K562 (cell line): ENCODE data around the gene CD46. TPM values are rescaled to one million over a fixed set of nuclear protein-coding genes. Genes with fewer than 3 reads are reported as not detected.
A peak's percentile ranks its signal among the peaks of the same experiment; 100 is the strongest.

Experiments used
- ATAC-seq: fragments of 200-7000 bp; cut with Tn5 transposase; 3 replicates; pipeline ENCODE4 v1.9.1; 2020; ENCODE audit warnings: moderate library complexity
- BruUV-seq: library from RNA; stranded (reverse); fragments of 400-500 nt; replicated peaks from 2 replicates; lab custom pipeline; 2021; lab: Mats Ljungman, UMichigan
- CTCF ChIA-PET: fragments of 300-600 bp; formaldehyde crosslinking; extraction: SDS; loops from one replicate; lab custom pipeline; 2021; ENCODE audit warnings: low intra/inter-chr PET ratio; lab: Yijun Ruan, JAX
- POLR2A ChIA-PET: fragments of 300-600, 350-650 bp; sonication (Branson Sonifier 250); formaldehyde crosslinking; extraction: SDS; loops from one replicate; lab custom pipeline; 2021; ENCODE audit warnings: antibody characterized with exemption, inconsistent platforms; lab: Yijun Ruan, JAX
- DNase-seq, 4 experiments: peaks; one replicate each; pipeline versions ENCODE4 v3.0.0 to v3.0.0-alpha.2; 2011 to 2018; ENCODE audit warnings: low spot score in 3 of 4, mixed read lengths in 3 of 4; ENCODE audit errors: extremely low read depth in 1 of 4
- FAIRE-seq: peaks from 2 replicates; lab custom pipeline; 2011; peaks lifted over from hg19 to GRCh38; lab: Jason Lieb, UNC
- H2AFZ ChIP-seq: 2 replicates; pipeline ENCODE4 v1.6.0; 2011; ENCODE audit warnings: low read depth, low read length, control low read depth, inconsistent platforms
- H3K27ac ChIP-seq: fragments of 200-600 bp; 3 replicates; pipeline ENCODE4 v1.8.0; 2011; ENCODE audit warnings: low read depth, mild to moderate bottlenecking, control low read depth, inconsistent platforms, low read length, moderate library complexity, mixed read lengths; ENCODE audit errors: extremely low read depth
- H3K27me3 ChIP-seq, 2 experiments: fragments of 300-600 bp in 1 of 2; 2 replicates in 1 of 2; 3 replicates in 1 of 2; pipeline versions ENCODE4 v1.6.0 to v1.8.0; 2011; ENCODE audit warnings: inconsistent platforms in 2 of 2, low read length in 2 of 2, mild to moderate bottlenecking in 1 of 2, mixed read lengths in 1 of 2, moderate library complexity in 1 of 2; ENCODE audit not compliant: control insufficient read depth in 2 of 2, insufficient read depth in 2 of 2
- H3K36me3 ChIP-seq: fragments of 300-600 bp; 3 replicates; pipeline ENCODE4 v1.8.0; 2011; ENCODE audit warnings: mild to moderate bottlenecking, low read length, inconsistent platforms; ENCODE audit not compliant: control insufficient read depth, insufficient read depth
- H3K4me1 ChIP-seq, 2 experiments: fragments of 200-600 bp in 1 of 2; replicated peaks in 1 of 2; 2 replicates in 1 of 2; 3 replicates in 1 of 2; pipeline versions ENCODE4 v1.5.1 to v1.8.0; 2011; ENCODE audit warnings: inconsistent platforms in 2 of 2, low read length in 2 of 2, mild to moderate bottlenecking in 1 of 2, mixed read lengths in 1 of 2, moderate library complexity in 1 of 2; ENCODE audit not compliant: control insufficient read depth in 2 of 2, insufficient read depth in 2 of 2
- H3K4me2 ChIP-seq: 2 replicates; pipeline ENCODE4 v1.6.1; 2011; ENCODE audit warnings: low read length, control low read depth, inconsistent platforms, mixed read lengths; ENCODE audit not compliant: insufficient read depth
- H3K4me3 ChIP-seq: fragments of 200-600 bp; sonication (generic), shearing (Covaris generic); 2 replicates; pipeline ENCODE4 v1.5.1; 2016; ENCODE audit warnings: control low read depth, inconsistent platforms
- H3K79me2 ChIP-seq: fragments of 200-600 bp; 3 replicates; pipeline ENCODE4 v1.8.0; 2011; ENCODE audit warnings: low read length, inconsistent platforms; ENCODE audit not compliant: control insufficient read depth, insufficient read depth
- H3K9ac ChIP-seq, 2 experiments: 2 replicates each; pipeline versions ENCODE4 v1.6.0 to v1.6.1; 2011; ENCODE audit warnings: low read depth in 2 of 2, low read length in 2 of 2, control low read depth in 1 of 2, inconsistent platforms in 1 of 2, mild to moderate bottlenecking in 1 of 2, mixed read lengths in 1 of 2; ENCODE audit not compliant: insufficient read depth in 1 of 2
- H3K9me1 ChIP-seq: one replicate; pipeline ENCODE4 v1.6.0; 2011; ENCODE audit warnings: inconsistent platforms, mild to moderate bottlenecking, low read length, moderate library complexity; ENCODE audit not compliant: control insufficient read depth, insufficient read depth
- H3K9me3 ChIP-seq: replicated peaks from 2 replicates; pipeline ENCODE4 v1.5.1; 2011; ENCODE audit warnings: low read depth, low read length, inconsistent platforms; ENCODE audit not compliant: control insufficient read depth, insufficient read depth
- H4K20me1 ChIP-seq: replicated peaks from 2 replicates; pipeline ENCODE4 v1.6.1; 2011; ENCODE audit warnings: low read length, inconsistent platforms, mixed read lengths; ENCODE audit not compliant: control insufficient read depth, insufficient read depth
- EP400 ChIP-seq: fragments of 450-650 bp; IDR thresholded peaks from 2 replicates; pipeline ENCODE4 v1.6.1; 2017; ENCODE audit warnings: antibody characterized with exemption, mild to moderate bottlenecking, moderate library complexity
- STAG1 ChIP-seq: sonication (generic); formaldehyde crosslinking; IDR thresholded peaks from 2 replicates; pipeline ENCODE4 v1.5.0; 2020; ENCODE audit warnings: missing genetic modification reagents, borderline replicate concordance
- YY1 ChIP-seq, 3 experiments: IDR thresholded peaks; 2 replicates each; pipeline ENCODE4 v1.6.1; 2011; ENCODE audit warnings: low read length in 2 of 3, mild to moderate bottlenecking in 2 of 3, moderate library complexity in 2 of 3, borderline replicate concordance in 1 of 3, control low read depth in 1 of 3, low read depth in 1 of 3; ENCODE audit not compliant: insufficient read depth in 3 of 3, insufficient replicate concordance in 2 of 3, control insufficient read depth in 1 of 3, insufficient read length in 1 of 3; ENCODE audit errors: extremely low read depth in 1 of 3
- ZBED1 ChIP-seq: IDR thresholded peaks from 2 replicates; pipeline ENCODE4 v1.6.1; 2014
- WGBS: fragments of 100-300 bp; shearing (Covaris generic); methylation state at CpG from one replicate; pipeline ENCODE4 v1.1.6; 2016; ENCODE audit warnings: low coverage, mixed read lengths; ENCODE audit not compliant: insufficient coverage; ENCODE audit errors: missing lambda C conversion rate; 5-methylcytosine and 5-hydroxymethylcytosine counted together
- in situ Hi-C: fragments of 300-500 bp; cut with MboI; formaldehyde crosslinking; loops from 4 replicates; pipeline ENCODE4 v1.15.0; 2018; ENCODE audit warnings: inconsistent platforms, mixed read lengths
- intact Hi-C: fragments of 100-400 bp; cut with micrococcal nuclease; formaldehyde crosslinking; loops from 2 replicates; pipeline ENCODE4 v1.14.2; 2022
- polyA plus RNA-seq, 8 experiments: library from polyadenylated mRNA; depleted of rRNA in 4 of 8; stranded (reverse) in 5 of 8; unstranded in 3 of 8; fragments of >200 nt; fragmentation: Nextera tagmentation in 2 of 8; fragmentation: Illumina TruSeq in 1 of 8; extraction: Ambion mirVana in 2 of 8; extraction: Trizol in 1 of 8; gene quantifications; 2 replicates each; pipeline versions ENCODE4 v1.2.1 to v1.2.3, GENCODE V29; 2011 to 2014; ENCODE audit warnings: inconsistent platforms in 1 of 8, missing spikeins in 1 of 8
- total RNA-seq, 7 experiments: library from RNA; depleted of rRNA in 6 of 7; stranded (reverse); fragments of >200 nt in 6 of 7; fragmentation: Illumina TruSeq in 2 of 7; extraction: Trizol in 2 of 7; gene quantifications; 2 replicates each; pipeline versions ENCODE4 v1.2.1 to v1.2.3, GENCODE V29; 2011 to 2021; ENCODE audit warnings: low replicate concordance in 1 of 7

Gene CD46
- total and polyA plus RNA-seq, 9 of the 15 experiments (the other 6 are each of a cell fraction or from before 2014, with no cell fraction given), result 87.9 to 374 (median 156) TPM

DNA sequence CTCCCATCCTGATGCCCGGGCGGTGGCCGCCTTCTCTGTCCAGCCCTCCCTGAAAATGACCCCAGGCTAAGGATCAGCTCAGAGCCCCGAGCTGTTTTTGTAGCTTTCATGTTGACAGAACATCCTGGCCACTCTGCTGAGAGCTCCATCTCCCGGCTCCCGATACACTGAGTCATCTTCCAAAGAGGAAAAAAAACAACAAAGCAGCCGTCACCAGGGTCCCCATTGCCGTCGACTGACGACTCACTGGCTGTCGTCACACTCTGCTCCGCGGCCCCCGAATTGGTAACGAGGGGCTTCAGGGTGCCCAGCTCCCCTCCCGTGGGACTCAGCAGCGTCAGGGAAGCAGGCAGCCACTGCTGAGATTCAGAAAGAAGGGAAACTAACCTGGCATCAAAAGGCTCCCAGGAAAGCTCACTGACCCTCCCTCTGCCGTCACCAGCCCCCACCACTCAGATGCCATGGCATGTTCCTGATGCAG, 67.2 kb downstream of the CD46 start:
- CTCF ChIA-PET, result no interaction called here
- FAIRE-seq, result no peak
- intact Hi-C loops (no loop called here), in situ Hi-C loops (no loop called here)
- Histone ChIP-seq H4K20me1 (no peaks in the 10 kb centered on the region), H3K36me3 (peaks cover 6% of the 10 kb centered on the region; the same call in 1 of the 3 replicates), H3K9me1 (peaks cover 2% of the 10 kb centered on the region), H2AFZ (no peak overlapping the region), H3K79me2 (peaks cover 2% of the 10 kb centered on the region; the same call in 1 of the 3 replicates), H3K4me3 (no peak overlapping the region), H3K4me1 (peaks cover 42 to 62% of the 10 kb centered on the region in 2 experiments), H3K9ac (peak overlapping the region; percentile 3 to 58; a peak in 1 of 4 replicates), H3K27ac (peak overlapping the region; percentile 75), H3K9me3 (no peaks in the 10 kb centered on the region), H3K4me2 (peak overlapping the region; percentile 50; the same call in 1 of the 2 replicates), H3K27me3 (no peaks in the 10 kb centered on the region)
- no peak for ATAC-seq
- POLR2A ChIA-PET, result interaction anchor here (0.7 to 1.3 kb wide), 5 partner anchors 13 to 865 kb away, joined by 3 to 12 read pairs (median 4); no protein-coding TSS in a partner anchor
- BruUV-seq, result no TSS peak
- WGBS, result 84% methylated on average over 15 of the region's 18 CpGs
- DNase-seq, result no peak
- TF ChIP-seq EP400, result no peak
- 0 out of 2 replicates have a peak, but pooled peaks have one; percentile 7 for TF ChIP-seq STAG1 (CRISPR knock-in tag)

DNA sequence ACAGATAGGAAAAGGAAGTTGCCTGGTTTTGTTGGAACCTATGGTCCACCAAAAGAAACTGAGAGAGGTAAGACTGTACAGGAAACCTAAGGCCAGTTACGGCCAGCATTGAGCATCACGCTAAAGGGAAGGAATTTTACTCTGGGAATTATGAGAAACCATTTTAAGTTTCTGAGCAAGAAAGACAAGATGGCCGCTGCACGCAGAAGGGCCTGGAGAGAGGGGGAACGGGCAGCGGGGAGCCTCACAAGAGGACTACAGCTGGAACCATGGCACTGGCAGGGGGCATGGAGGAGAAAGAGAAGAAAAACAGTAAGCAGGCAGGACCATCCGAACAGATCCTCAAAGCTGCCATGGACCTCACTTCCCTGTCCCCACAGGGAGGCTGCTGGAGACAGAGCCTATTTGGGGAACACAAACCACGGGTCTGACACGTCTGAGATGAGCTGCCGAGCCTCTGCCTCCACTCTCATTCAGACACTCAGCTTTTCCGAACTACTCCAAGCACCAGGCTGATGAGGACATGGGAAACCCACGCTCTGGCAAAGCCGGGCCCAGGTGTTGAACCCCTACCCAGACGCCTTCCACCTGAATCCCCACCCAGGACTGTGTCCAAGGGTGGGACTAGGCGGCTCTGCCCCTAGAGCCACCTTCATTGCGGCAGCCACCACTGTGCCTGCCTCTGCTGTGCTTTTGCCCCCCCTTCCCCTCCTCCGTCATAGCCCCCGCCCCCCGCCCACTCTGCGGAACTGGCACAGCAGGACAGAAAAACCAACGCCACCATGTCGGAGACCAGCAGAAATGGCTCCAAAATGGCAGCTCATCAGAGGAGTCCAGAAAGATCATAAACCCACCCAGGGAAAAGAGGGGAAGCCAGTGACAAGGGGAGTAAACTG, 69.0 kb downstream of the CD46 start:
- Histone ChIP-seq H3K4me3 (no peak overlapping the region), H3K9ac (peak overlapping the region in 1 of 2 experiments; percentile 29; a peak in 1 of 4 replicates), H3K9me3 (no peaks in the 10 kb centered on the region), H3K27me3 (no peaks in the 10 kb centered on the region), H3K27ac (no peak overlapping the region), H4K20me1 (no peaks in the 10 kb centered on the region)
- intact Hi-C loops, result no loop called here
- DNase-seq, result no peak
- in situ Hi-C loops, result loop anchor here (10.0 kb wide), 1 partner anchor 1834 kb away; the partner anchor contains the start of gene LAMB3
- POLR2A ChIA-PET, result interaction anchor here (1.0 kb wide), 1 partner anchor 48 kb away, joined by 4 read pairs; no protein-coding TSS in a partner anchor
- no peak for TF ChIP-seq ZBED1
- TF ChIP-seq YY1 (IDR thresholded peaks at IDR 0.05; ENCODE audit: borderline replicate concordance in 1 of 3, control insufficient read depth in 1 of 3, extremely low read depth in 1 of 3, insufficient read depth in 3 of 3, insufficient read length in 1 of 3, insufficient replicate concordance in 2 of 3, low read depth in 1 of 3, low read length in 2 of 3), result peak in 2 of 3 experiments; percentile 27 to 70
- TF ChIP-seq, all 486 proteins: peak for 1
- Histone ChIP-seq H3K4me1 (peaks cover 54 to 67% of the 10 kb centered on the region in 2 experiments), H3K79me2 (peaks cover 14% of the 10 kb centered on the region; the same call in 1 of the 3 replicates), H2AFZ (no peak overlapping the region), H3K36me3 (peaks cover under 1% of the 10 kb centered on the region; the same call in 1 of the 3 replicates), H3K4me2 (no peak overlapping the region), H3K9me1 (no peaks in the 10 kb centered on the region)
- CTCF ChIA-PET, result no interaction called here
- WGBS, result 73% methylated on average over 19 of the region's 22 CpGs
- FAIRE-seq, result no peak
- ATAC-seq, result no peak
- no TSS peak for BruUV-seq
